Measurements from ENCODE around the gene FGF16.
"Not testable (repeated sequence)": the region's sequence is repeated elsewhere in the genome, so short reads cannot be mapped to it uniquely, and the experiment has no call there.

FGF16 gene

GRCh38 chrX:77446908-77447652 lies at the start of gene FGF16:
Gene FGF16, plus strand, starts transcription at chrX:77447389. Its CDS starts 286 bp downstream, at chrX:77447675.
- no peak for DNase-seq (ENCODE audit: low read depth)

DNA sequence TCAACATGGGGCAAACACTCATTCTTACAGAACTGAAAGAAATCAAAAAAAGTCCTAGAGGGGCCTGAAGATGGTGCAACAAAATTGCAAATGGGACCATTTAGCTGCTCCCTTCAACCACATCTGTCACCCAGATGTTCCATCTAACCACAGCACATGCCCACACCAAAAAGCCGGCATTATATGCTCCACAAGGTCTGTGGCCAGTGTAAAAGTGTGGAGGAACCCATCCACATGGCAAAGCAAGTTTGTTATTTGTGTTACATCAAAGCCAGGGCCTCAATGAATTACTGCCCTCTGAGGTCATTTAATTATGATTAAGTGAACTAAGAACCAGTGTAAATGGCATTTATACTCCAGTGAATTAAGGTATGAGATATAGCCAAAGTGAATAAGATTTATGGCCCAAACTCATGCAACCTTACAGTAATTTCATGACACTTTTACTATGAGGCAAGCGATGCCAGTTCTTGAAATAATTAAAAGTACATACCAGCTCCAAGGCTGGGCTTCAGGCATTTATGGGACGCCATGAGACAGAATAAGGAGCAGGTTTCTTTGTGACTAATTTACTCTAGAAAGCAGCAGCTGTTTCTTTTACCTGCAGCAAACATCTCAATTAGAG lies 48.7 kb upstream of the FGF16 start:
- no peak for DNase-seq (ENCODE audit: low read depth)

DNA sequence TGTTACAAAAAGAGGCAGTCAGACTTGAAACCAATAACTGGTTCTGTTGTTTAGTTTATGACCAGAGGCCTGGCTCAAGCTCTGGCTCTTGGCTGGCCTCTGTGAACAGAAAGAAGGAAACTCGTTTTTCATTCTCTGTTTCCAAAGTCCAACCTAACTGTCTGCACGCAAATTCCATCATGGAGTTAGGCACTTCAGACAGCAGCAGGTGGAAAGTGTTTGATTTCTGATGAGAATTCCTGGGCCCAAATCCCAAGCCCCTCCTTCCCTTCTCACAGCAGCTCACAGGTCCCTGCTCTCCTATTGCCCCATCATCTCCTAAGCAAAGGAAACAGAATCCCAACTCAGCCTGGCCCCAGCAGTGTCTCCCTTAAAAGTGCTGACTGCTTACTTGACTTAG lies 42.8 kb upstream of the FGF16 start:
- no peak for DNase-seq (ENCODE audit: low read depth)

DNA sequence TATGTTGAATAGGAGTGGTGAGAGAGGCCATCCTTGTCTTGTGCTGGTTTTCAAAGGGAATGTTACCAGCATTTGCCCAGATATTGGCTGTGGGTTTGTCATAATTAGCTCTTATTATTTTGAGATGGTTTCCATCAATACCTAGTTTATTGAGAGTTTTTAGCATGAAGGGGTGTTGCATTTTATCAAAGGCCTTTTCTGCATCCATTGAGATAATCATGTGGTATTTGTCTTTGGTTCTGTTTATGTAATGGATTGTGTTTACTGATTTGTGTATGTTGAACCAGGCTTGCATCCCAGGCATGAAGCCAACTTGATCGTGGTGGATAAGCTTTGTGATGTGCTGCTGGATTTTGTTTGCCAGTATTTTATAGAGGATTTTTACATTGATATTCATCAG lies 39.4 kb upstream of the FGF16 start:
- DNase-seq (ENCODE audit: low read depth), result not testable (repeated sequence)

DNA sequence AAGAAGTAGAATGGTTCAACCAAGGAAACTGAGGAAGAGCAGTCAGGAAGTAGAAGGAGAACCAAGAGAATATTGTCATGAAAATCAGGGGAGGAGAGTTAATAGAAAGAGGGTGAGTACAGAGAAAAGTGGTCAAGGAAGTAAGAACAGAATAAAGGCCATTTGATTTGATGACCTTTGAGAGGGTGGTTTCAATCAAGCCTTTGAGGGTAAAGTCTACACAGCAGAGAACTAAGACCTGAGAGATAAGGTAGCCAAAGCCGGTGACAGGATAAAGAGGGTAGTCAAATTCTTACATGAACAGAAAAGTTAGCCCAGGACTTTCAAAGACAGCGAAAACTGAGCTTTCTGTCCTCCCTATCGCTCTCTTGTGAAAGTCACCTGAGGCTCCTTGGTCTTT lies 34.6 kb upstream of the FGF16 start:
- DNase-seq (ENCODE audit: low read depth), result no peak

DNA sequence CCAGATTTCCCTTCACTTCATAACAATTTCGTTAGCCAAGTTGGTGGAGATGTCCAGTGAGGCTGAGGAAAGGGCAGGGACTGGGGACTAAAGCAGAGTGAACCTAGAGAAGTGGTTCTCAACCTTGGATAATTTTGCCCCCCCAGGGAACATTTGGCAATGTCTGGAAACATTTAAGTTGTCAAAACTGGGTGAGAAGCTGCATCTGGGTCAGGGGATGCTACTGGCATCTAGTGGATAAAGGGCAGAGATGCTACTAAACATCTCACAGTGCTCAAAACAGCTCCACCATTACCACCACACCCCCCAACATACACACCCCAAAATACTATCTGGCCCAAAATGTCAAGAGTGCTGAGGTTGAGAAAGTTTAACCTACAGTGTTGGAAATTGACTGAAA lies 32.0 kb upstream of the FGF16 start:
- no peak for DNase-seq (ENCODE audit: low read depth)

- no peak for DNase-seq (ENCODE audit: low read depth)
Observed at GRCh38 chrX:77415882-77416281, 31.3 kb upstream of the FGF16 start.

DNA sequence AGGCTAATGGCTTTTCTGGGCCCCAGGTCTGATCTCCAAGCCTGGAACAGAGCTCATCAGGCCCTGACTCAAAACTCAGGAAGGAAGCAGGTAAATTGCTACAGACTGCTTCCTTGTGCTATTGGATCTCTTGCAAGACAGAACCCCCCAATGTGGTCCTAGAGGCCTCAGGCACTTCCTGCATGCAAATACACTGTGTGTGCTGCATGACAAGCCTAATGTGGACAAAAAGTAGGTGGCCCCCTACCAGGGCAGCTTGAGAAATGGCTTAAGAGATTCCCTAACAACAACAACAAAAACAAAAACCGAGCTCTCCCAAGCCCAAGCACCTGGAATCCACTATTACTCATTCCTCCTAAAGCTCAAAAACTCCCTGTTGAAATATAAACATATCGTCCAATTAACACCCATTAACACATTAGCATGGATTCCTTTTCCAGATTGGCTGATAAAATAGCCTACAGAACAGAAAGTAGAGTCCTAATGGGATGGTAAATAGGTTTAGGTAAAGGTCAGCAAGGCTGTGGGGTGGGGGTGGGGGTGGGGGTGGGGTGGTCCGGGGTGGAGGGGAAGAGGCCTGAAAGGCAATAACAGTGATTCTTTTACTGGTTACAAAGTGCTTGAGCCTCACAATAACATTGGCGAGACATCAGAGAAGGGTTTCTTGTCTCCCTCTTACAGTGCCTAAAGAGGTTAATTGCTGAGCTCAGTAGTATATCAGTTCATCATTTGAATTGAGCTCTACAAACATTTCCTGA lies 24.1 kb upstream of the FGF16 start:
- DNase-seq (ENCODE audit: low read depth), result no peak

GRCh38 chrX:77426811-77427210 lies 20.4 kb upstream of the FGF16 start:
- DNase-seq (ENCODE audit: low read depth), result no peak

DNA sequence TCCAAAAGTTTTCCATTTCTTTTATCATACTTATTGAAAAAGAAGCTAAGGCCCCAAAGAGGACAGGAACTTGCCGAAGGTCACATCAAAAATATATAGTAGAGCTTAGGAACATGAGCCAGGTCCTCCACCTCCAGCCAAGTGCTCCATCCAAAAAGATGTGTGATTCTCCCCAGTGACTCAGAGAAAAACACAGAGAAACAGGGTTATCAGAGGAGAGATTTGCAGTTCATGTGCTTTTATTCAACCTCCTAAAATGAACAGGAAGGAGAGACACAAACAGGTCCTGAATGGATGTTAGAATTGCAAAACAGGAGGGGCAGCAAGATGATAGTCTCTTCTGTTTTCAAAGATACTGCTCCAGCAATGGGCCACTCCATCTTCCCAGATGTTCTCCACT lies 19.6 kb upstream of the FGF16 start:
- DNase-seq (ENCODE audit: low read depth), result no peak

DNA sequence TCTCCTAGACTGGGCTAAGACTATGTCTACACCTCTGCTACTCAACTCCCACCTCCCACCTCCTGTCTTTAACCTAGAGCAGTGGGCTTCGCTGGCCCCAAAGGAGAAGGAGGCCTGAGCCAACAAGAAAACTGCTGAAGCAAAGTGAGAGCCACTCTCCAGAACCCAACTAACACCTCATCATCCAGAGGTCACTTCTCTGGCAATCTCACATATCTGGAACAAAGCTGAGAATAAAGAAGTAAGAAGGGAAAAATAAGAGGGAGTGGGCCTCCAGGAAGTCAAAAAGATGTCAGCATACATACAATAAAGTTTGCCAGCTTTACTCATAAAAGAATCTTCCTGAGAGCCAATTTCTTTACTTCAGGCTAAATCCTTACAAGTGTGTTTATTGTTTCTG lies 18.6 kb upstream of the FGF16 start:
- DNase-seq (ENCODE audit: low read depth), result no peak

GRCh38 chrX:77431227-77431626 lies 16.0 kb upstream of the FGF16 start:
- DNase-seq (ENCODE audit: low read depth), result no peak

DNA sequence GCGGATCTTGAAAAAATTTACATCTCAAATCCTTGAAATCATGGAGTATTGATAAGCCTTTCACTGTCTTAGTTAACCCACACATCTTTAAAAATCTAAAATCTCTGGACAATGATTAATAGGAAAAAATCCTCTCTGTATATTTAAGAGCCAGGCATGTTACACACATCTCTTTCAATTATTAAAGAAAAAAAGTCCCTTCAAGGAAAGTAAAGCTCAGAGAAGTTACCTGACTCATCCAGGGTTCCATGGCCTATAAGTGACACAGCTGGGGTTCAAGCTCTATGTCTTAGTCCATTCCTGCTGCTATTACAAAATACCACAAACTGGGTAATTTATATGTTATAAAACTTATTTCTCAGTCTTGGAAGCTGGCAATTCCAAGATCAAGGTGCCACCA lies 14.2 kb upstream of the FGF16 start:
- no peak for DNase-seq (ENCODE audit: low read depth)

DNA sequence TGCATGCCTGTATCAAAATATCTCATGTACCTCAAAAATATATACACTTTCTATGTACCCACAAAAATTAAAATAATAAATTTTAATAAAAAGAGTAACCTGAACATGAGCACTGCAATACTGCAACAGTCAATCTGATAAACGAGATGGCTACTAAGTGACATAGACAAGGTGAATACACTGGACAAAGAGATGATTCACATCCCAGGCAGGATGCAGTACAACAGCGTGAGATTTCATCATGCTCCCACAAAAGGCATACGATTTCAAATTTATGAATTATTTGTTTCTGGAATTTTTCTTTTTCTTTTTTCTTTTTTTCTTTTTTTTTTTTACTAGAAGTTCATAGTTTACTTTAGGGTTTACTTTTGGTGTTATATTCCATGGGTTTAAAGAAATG lies 12.2 kb upstream of the FGF16 start:
- DNase-seq (ENCODE audit: low read depth), result no peak

DNA sequence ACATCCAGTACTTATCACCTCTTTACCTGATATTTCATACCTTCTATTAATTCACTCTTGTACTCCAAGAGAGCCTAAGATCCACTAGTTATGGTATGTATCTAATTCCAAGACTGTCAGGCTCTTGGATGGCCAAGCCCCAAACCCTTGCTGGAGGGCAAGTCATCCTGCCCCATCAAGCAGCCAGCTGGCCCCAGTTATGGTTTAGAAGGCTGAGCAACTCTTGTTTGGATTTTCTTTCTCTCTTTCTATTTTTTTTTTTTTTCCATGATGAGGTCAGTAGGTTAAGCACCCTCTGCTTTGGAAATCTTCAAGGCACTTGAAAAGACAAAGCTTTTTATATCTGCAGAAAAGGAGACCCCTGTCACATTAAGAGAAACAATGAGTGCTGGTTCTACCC lies 10.9 kb upstream of the FGF16 start:
- DNase-seq (ENCODE audit: low read depth), result no peak

GRCh38 chrX:77436682-77437081 lies 10.5 kb upstream of the FGF16 start:
- DNase-seq (ENCODE audit: low read depth), result no peak

DNA sequence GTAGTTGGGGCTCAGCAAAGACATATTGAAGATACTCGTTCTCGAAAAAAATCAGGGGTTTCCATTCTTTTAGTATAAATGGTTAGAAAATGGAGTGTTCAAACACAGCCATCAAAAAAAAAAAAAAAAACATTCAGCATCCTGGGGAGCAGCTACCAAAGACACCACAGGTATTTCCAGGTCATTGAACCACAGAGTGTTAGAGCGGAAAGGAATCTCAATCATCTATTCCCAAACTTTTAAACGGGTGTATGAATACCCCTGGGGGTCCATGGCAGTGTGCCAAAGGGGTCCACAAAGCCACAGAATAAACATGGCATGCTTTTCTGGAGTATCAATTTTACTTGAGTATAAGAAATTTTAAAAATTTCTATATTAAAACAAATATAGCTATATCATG lies 6.9 kb upstream of the FGF16 start:
- DNase-seq (ENCODE audit: low read depth), result no peak

DNA sequence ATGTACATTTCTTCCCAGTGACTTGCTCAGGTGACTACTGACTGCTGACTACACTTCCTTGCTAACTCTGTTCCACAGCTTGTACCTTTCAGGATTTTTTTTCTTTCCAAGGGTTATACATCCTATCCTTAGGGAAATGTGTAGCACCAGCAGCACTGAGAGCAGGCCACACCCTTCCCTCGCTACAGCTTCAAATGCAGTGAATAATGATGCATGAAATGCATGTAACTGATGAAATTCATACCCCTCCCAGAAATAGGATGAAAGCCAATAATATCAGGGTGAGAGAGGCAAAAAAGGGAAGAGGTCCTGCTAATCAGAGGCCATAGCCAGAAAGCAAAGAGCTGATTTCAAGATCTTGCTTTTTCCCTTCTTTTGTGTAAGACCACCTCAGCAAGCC lies 6.2 kb upstream of the FGF16 start:
- no peak for DNase-seq (ENCODE audit: low read depth)

- DNase-seq (ENCODE audit: low read depth), result no peak
Observed at GRCh38 chrX:77441479-77441878, 5.7 kb upstream of the FGF16 start.

DNA sequence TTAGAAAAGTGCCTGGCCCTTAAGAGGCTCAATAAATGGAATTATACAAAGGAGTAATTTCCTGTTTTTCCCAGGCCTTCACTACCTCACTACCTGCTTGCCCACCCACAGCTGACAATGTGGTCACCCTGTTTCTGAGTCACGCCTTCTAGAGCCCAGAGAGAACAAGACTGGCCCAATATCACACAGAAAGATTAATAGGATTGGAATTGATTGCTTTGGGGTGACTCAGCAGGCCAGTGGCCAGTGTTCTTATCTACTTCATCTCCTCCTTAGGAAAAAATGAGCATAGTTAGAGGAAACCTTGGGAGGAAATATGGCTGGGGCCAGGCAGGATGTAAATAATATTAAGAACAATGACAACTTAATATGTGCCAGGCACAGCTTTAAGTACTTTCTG lies 4.5 kb upstream of the FGF16 start:
- DNase-seq (ENCODE audit: low read depth), result no peak

DNA sequence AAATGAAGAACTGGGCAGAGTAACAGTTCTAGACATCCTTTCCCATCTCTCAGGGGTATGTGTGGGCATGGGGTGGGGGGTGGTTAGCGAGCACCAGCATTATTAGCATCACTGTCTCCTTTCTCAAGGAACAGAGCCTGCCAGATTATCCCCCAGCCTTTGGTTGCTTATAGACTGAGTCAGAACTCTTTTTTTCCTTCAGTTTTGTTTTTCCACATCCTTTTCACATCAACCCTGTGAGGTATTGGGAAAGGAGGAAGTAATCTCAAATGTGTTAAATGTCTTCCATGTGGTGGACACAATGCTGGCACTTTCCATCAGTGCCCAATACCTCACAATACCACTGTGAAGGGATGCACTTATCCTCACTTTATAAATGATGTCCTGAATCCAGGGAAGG lies 3.1 kb upstream of the FGF16 start:
- DNase-seq (ENCODE audit: low read depth), result no peak

DNA sequence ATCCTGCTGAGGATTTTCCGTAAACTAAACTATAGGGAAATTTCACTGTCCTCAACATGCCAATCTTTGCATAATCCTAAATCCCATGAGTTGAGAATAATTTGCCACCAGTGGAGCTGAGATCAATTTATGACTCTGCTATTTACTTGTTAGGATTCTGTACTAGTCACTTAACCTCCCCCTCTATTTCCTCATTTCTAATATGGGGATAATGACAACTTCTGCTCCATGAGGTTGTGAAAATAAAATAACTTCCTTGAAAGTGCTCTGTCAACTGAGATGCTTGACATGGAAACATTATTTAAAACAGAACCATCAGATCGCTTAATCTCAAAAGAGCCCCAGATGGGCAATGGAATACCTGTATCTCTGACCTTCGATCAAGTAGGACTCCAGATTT lies 2.6 kb upstream of the FGF16 start:
- DNase-seq (ENCODE audit: low read depth), result no peak

DNA sequence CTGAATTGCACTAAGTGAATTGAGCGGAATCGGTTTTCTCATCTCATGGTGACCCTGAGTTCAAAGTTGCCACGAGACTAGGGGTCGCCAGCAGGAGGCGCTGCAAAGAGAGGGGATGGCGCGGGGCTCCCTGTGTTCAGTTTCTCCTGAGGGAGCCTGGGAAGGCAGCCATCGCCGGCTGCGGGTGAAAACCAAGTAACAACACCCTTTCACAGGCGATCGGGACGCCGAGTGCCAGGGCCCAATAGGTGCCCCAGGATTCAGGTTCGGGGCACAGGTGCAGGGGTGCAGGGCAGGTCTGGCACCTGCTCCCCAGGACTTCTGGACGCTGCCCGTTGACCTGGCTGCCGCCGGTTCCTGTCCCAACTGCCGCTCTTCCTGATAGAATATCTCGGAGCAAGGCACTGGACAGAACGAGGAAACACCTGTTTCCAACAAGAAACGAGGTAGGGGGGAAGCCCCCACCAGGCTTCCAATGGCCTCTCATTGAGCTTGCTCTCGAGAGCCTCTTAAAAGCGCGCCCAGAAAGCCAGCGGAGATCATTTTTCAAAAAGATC lies 1.1 kb upstream of the FGF16 start:
- no peak for DNase-seq (ENCODE audit: low read depth)
